H1 (cell line): ENCODE data around the gene APC2. TPM values are rescaled to one million over a fixed set of nuclear protein-coding genes. Genes with fewer than 3 reads are reported as not detected.

Experiments
- ATF2 ChIP-seq: IDR thresholded peaks from 2 replicates; pipeline ENCODE4 v1.6.1; 2012; ENCODE audit warnings: low read length, inconsistent platforms
- CTBP2 ChIP-seq: IDR thresholded peaks from 2 replicates; pipeline ENCODE4 v1.7.0; 2011; ENCODE audit warnings: borderline replicate concordance, mild to moderate bottlenecking, moderate library complexity, mixed read lengths, low read length; ENCODE audit not compliant: insufficient read depth, insufficient read length
- CTCF ChIP-seq, 3 experiments: IDR thresholded peaks; 1 replicate in 2 of 3; 2 replicates in 1 of 3; pipeline versions ENCODE4 v1.5.1 to v1.6.1; 2011; ENCODE audit warnings: low read length in 3 of 3, mild to moderate bottlenecking in 3 of 3, inconsistent platforms in 2 of 3, low read depth in 1 of 3, moderate library complexity in 1 of 3; ENCODE audit not compliant: insufficient read depth in 1 of 3; ENCODE audit errors: control extremely low read depth in 1 of 3
- NRF1 ChIP-seq: IDR thresholded peaks from 2 replicates; pipeline ENCODE4 v1.6.1; 2011; ENCODE audit warnings: mild to moderate bottlenecking, low read depth, low read length, improper control_type of control experiment
- TAF7 ChIP-seq: optimal IDR thresholded peaks from 2 replicates; pipeline ENCODE3; 2011; ENCODE audit warnings: low read depth, mild to moderate bottlenecking, inconsistent platforms, low read length, moderate library complexity, borderline replicate concordance
- TEAD4 ChIP-seq: IDR thresholded peaks from 2 replicates; pipeline ENCODE4 v1.6.1; 2012; ENCODE audit warnings: low read depth, low read length, inconsistent platforms, mixed read lengths
- polyA plus RNA-seq, 7 experiments: library from polyadenylated mRNA; depleted of rRNA in 3 of 7; stranded (reverse) in 5 of 7; unstranded in 2 of 7; fragments of >200 nt in 5 of 7; fragments of 200-250 nt in 2 of 7; gene quantifications; 1 replicate in 5 of 7; 2 replicates in 1 of 7; 4 replicates in 1 of 7; pipeline versions ENCODE4 v1.2.1 to v1.2.3, GENCODE V29; 2011 to 2013; ENCODE audit warnings: missing spikeins in 2 of 7, mixed read lengths in 2 of 7
- total RNA-seq: library from RNA; stranded (reverse); fragmentation: NEBNext Ultra II Directional; extraction: Animal tissue kit (Norgen Biotek cat#: 25700); gene quantifications from 2 replicates; pipeline ENCODE4 v1.2.1, GENCODE V29; 2021

The APC2 gene
- total and polyA plus RNA-seq, 2 of the 8 experiments (the other 6 are each of a cell fraction or from before 2014, with no cell fraction given), result 1.3 to 4.1 TPM

DNA sequence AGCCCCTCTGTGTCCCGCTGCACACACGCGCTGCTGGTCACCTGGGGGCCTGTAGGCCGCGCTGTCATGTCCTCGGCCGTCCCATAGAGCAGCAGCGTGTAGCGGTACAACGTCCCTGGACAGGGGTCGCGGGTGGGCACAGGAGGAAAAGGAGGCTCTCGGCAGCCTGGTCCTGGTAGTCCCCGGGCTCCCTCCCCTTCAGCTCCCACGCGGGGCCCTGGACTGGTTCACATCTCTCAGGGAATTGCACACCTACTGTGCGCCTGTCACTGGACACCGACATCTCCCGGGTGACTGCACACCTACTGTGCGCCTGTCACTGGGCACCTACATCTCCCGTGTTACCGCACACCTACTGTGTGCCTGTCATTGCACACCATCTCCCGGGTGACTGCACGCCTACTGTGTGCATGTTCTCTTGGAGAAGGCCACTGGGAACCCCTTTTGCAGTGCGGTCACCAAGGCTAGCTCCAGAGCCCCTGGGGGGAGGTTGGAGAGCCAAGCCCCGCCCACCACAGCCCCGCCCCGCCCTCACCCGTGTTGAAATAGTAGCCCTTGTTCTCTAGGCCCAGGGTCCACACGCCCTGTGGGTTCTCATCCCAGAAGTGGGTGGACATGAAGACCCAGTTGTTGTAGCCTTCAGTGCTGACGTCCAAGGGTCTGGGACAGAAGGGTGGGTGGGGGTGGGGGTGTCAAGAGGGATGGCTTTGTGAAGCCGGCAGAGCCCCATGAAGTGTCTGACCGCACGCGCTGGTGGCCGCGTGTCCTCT lies 32.6 kb downstream of the APC2 start (continued):
- TF ChIP-seq ATF2 (no peak), CTBP2 (no peak), TAF7 (no peak), NRF1 (no peak), CTCF (IDR thresholded peaks at IDR 0.05; ENCODE audit: control extremely low read depth in 1 of 3, insufficient read depth in 1 of 3, low read depth in 1 of 3, low read length in 3 of 3) (no peak), TEAD4 (no peak)
